Tibial nerve (tissue), 3 donors: Measurements from ENCODE around the gene RNF7.

Experiments used
- POLR2A ChIP-seq, 2 donors: fragments of 450-650 bp; IDR thresholded peaks; one replicate each; pipeline ENCODE4 v1.6.1; 2017; ENCODE audit warnings: antibody characterized with exemption in 2 of 2, mild to moderate bottlenecking in 2 of 2, moderate library complexity in 2 of 2
- TF ChIP-seq, protein P1 (sequence below), 5 experiments: fragments of 200-600 bp in 3 of 5; fragments of 450-650 bp in 2 of 5; sonication (generic) in 3 of 5; IDR thresholded peaks; one replicate each; pipeline ENCODE4 v1.5.1; 2016 to 2019; ENCODE audit warnings: antibody characterized with exemption in 5 of 5, mild to moderate bottlenecking in 3 of 5, moderate library complexity in 2 of 5

DNA sequence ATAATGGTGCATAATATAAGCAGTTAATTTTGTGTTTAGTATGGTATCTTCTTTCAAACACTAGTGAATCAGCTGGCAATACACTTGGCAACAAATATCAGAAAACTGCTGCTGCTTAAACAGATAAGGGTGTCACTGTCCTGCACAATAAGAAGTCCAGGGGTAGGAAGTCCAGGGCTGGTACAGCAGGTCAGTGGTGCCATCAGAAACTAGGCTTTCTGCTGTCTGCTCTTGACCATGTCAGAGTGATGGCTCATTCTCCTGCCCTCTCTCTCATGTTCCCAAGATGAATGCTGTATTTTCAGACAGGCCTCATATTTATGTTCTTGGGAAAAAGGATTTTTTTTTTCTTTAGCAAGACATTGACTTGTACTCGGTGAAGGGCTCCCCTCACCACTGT is 15.9 kb downstream of the RNF7 start:
- no peak for TF ChIP-seq POLR2A (IDR thresholded peaks at IDR 0.05)
- TF ChIP-seq, protein P1, sequence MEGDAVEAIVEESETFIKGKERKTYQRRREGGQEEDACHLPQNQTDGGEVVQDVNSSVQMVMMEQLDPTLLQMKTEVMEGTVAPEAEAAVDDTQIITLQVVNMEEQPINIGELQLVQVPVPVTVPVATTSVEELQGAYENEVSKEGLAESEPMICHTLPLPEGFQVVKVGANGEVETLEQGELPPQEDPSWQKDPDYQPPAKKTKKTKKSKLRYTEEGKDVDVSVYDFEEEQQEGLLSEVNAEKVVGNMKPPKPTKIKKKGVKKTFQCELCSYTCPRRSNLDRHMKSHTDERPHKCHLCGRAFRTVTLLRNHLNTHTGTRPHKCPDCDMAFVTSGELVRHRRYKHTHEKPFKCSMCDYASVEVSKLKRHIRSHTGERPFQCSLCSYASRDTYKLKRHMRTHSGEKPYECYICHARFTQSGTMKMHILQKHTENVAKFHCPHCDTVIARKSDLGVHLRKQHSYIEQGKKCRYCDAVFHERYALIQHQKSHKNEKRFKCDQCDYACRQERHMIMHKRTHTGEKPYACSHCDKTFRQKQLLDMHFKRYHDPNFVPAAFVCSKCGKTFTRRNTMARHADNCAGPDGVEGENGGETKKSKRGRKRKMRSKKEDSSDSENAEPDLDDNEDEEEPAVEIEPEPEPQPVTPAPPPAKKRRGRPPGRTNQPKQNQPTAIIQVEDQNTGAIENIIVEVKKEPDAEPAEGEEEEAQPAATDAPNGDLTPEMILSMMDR (IDR thresholded peaks at IDR 0.05): no peak
